ENCODE measurements around the gene DCLK2.

Gene DCLK2

DNA sequence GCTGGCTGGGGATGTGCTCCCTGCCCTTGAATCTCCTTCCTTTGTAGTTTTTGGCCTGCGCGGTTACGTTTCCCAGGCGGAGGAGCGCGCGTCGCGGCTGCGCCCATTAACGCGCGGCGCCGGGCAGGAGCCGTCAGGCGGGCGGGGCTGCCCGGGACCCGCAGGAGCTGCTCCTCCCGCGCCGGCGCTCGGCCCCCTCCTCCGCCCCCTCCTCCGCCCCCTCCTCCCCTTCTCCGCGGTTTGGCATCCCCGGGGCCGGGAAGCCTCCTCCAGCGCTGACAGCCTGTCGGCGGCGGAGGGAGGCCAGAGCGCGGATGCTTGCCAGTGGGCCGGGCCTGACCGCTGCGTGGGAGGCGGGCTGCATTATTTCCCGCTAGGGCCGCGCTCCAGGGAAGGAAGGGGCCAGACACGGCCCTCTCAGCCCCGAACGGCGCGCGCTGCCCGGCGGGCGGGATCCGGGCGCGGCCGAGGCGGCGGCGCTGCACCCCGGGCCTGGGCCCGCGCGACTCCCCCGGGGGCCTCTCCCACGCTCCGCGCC is at the start of gene DCLK2:
Gene DCLK2, plus strand, starts transcription at position 405 of the 538 bp plus-strand sequence. CDS start 583 bp downstream, outside the sequence.
- DNase-seq = peak; percentile 34 to 95 (median 76)
- intact Hi-C loops (cut with DNase I) = loop anchor here (5.0 to 10.0 kb wide), 2 partner anchors 73 to 139 kb away; no protein-coding TSS in a partner anchor

DNA sequence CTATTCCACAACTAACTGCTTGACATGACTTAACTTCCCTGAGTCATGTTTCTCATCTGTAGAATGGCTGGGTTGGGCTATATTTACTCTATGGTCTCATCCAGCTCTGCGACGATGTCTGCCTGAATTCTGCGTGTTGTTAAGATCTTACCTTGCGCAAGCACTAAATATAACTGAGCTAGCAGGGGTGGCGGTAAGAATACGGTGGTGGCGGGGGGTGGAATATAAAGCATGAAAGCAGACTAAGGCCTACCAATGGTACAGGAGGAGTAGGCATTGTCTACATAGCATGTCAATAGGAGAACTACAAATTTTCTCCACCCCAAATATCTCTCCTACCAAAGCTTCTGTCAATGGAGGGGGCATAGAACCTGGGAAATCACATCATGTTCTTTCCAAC is 45.7 kb upstream of the DCLK2 start:
- intact Hi-C loops (cut with DNase I) = no loop called here
- DNase-seq = no peak

DNA sequence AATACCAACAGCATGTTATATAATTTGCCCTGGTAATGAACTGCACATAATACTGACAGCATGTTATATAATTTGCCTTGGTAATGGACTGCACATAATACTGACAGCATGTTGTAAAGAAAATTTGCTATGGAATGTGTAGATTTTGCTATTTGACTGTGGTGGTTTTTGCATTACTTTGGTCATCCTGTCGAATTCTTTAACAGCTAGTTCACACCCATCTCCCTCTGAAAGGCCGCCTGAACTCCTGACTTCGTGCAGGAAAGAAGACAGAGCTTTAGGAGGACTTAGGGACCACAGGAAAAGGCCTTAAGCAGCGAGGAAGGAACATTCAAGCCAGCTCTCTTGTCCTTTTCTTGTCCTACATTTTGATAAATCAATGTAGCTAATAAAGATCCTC is 45.2 kb upstream of the DCLK2 start:
- no peak for DNase-seq
- intact Hi-C loops (cut with DNase I) = no loop called here

DNA sequence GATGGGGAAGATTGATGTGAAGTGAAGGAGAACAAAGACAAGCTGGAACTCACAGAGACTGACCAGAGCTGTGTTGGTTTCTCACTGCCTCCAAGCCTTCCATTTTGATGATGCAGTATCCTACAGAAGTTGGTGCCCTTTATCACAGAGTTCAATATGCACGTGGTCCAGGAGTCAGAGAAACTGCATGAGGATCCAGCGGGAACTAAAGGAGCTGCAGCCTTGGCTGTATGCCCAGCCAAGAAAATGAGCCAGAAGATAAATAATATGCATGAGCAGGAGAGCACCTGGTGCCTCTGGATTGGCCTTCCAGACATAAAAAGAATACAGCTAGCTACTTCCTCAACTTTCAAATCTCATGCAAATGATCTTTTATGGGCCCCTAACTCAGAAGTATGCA is 44.3 kb upstream of the DCLK2 start:
- intact Hi-C loops (cut with DNase I) = no loop called here
- no peak for DNase-seq

DNA sequence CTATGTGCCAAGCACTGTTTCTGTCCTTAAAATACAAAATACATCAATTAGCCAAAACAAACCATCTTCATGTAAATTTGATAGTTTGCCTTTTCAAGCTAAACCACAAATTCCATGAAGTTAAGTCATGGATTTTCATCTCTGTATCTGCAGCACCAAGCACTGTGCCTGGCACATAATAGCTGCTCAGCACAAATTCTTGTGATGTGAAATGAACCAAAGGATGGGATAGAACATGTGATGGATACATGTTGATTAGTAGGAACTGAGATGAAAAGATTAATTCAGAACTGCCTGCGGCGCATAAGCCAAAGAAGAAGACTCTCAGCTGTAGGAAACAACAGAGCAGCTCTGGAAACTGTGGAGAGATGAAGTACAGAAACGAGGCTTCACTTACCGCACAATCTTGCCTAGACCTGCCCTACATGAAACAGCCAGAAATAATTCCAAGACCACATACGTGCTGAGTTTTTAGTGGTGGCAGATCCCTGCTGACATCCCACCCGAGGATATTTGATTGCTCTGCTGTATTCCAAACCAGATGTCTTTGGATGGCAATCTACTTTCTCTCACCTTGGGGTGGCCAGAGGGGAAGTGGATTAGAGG is 40.9 kb upstream of the DCLK2 start:
- intact Hi-C loops (cut with DNase I) = no loop called here
- no peak for DNase-seq

DNA sequence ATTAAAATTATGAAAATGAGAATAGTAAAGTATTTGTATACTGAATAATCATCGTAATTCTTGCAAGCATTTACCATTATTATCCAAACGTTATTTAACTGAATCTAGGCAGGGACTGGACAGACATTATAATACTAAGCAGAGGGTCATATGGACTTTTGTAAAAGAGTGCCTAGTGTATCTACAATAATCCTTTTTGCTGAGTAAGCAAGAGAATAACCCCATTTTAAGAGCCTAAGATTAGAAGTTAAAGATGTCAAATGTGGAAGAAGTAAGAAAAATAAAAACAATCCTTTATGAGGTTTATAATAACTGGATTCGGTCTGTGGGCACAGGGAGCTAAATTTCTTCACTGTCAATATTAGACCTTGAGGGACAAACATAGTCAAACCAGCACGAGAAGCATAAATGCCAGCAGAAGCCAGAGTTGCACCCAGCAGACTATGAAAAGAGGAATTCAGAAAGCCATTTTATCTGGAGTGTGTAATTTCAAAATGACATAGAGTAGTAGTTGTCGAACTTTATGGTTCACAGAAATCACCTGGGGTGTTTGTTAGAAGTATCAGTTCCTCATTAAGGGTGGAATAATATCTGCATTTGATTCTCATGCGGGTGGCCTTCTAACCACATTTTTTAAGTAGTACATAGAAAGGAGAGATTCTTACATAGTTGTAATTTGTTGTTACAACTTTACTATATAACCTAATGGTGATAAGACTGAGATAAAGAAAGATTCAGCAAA is 39.7 kb upstream of the DCLK2 start:
- no peak for DNase-seq
- intact Hi-C loops (cut with DNase I) = no loop called here

DNA sequence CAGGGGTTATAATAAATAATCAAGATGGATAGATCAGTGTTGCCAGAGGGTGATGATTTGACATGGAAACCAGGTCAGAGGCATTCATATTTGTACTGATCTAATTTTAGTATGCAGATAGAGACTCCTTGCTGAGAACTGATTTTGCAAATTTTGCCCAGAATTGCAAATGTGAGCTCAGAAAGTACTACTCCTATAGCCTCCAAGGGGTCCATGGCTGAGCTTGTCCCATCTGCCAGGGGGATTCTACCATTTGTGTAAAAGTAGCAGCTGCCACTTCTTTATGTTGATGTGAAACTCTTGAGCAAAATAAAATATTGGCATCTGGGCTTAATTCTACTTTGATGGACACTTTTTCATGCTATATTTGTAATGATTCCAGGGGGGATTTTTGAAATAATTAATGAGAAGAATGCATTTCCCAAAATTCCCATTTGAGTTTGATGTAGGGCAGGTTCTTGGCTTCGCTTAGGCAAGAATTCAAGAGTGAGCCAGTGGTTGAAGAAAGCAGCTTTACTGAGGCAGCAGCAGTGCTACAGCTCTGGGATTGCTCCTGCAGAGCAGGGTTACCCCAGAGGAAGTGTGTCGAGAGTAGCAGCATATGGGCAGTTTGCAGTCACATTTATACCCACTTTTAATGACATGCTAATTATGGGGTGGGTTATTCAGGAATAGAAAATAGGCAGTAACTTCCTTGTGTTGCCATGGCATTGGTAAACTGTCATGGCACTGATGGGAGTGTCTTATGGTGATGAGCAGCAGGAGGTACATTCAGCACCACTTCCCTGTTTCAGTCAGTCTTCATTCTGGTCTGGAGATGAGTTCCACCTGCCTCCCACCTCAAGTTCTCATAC is 38.7 kb upstream of the DCLK2 start:
- no peak for DNase-seq
- intact Hi-C loops (cut with DNase I) = no loop called here

DNA sequence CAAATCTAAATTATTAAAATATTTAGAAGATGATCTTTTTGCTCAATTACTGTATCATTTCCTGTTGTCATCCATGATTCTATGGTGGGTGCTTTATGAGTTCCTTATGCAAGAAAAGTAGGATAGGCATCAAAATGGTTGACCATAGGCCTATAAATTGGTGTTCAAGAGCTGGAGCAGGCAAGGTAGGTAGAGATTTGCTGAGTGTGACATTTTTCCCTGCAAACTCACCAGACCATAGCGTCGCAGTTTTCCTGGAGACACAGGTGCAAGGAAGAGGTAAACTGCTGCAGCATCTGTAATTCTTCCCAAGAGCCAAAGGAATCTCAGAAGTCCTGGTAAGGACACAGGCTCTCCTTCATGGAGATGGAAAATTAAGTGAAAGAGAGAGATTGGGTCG is 33.7 kb upstream of the DCLK2 start:
- intact Hi-C loops (cut with DNase I) = no loop called here
- no peak for DNase-seq

DNA sequence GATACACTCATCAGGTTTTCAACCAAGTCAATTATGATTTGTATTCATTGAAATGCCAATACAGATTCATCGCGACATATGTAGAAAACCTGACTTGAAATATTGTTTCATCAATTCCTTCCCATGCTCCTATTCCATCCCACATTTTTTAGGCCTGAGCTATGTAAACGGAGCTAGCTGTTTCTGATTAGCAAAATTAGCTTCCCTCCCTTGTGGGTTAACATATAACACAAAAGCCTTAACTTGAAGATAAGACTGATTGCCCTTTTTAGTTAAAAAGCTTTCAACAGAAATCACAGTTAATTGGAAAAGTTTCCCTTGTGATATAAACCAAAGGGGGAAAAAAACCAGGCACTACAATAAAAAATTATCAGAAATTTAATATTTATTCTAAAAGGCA is 32.8 kb upstream of the DCLK2 start:
- intact Hi-C loops (cut with DNase I) = no loop called here
- no peak for DNase-seq

DNA sequence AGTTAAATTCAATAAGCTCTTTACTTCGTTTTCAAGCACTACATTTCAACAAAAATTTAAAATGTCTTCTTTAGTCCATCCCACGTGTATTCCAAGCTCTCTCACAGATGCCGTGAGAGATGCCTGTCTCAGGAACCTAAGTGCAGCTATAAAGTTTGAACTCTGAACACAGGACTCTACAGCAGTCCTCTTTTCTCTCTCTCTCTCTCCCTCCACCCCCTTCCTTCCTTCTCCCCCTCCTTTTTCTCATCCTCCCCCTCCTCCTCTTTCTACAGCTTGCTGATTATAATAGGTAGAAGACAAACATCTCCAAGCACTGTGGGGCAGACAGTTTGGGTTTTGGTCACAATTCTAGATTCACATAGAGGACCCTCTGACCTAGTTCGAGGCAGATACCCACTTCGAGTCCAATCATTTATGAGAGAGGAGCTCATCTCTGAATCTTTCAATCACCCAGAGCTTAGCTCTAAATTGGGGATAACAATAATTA is 31.5 kb upstream of the DCLK2 start:
- no peak for DNase-seq
- intact Hi-C loops (cut with DNase I) = no loop called here

DNA sequence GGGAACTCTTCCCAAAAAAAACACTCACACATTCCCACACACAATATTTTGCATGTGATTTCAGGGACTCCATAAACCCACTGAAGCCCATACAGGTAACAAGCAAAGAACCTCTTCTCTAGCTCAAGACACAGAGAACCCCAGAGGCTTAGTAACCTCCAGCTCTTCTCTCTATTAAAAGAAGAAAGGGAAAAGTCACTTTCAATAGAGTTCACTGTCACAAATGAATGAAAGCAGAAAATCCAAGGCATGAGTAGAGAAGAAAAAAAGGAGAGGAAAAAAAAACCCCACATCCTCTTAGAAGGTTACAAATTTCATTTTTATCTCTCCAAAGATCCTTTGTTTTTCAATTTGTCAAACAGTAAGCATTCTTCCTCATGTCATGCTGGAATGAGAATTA is 30.7 kb upstream of the DCLK2 start:
- no peak for DNase-seq
- intact Hi-C loops (cut with DNase I) = no loop called here

DNA sequence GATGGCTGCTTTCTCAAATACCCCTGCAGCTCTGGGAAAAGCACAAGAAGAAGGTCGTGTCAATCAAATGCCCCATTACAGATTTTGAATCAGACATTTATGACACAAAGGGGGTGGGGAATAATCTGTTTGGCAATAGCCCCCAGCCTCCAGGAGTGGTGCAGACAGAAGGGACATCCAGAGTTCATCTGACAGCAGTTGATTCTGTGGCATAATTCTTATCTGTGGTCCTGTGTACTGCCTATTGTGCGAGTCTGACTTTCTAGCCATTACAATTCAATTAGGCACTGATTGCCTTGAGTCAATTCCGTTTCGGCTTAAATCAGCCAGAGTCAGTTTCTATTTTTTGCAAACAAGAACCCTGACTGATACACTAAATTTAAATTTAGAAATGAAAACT is 28.6 kb upstream of the DCLK2 start:
- intact Hi-C loops (cut with DNase I) = no loop called here
- no peak for DNase-seq

DNA sequence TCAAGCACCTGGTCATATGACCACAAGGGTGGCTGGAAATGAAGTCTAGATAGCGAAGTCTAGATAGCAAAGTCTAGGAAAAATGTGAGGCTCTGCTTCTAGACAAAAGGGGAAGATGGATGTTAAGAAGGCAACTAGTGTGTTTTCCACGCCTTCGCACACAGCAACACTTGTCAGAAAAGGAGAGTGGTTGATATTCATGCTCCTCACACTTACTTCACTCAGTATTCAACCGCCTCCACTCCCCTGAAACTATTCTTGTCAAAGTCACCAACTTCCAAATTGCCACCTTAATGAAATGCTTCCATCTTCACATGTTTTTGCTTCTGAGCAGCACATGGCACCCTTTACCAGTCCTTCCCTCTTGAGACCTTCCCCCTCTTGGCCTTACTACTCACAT is 27.7 kb upstream of the DCLK2 start:
- intact Hi-C loops (cut with DNase I) = no loop called here
- peak in 1 of 10 donors; percentile 2 for DNase-seq

DNA sequence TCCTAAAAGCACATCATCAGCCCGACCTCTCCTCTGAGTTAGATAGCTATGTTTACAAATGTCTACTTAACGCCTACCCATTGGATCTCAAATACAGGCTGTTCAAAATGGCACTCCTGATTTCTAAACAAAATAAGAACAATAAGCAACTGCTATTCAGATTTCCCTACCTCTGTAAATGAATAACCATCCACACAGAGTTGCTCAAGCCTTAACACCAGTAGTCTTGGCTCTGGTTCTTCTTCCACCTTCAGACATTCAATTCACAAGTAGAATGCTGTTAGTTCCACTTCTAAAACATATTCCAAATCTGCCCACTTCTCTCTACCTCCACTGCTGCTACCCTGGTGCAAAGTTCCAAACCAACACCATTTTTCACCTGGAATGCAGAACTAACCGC is 27.1 kb upstream of the DCLK2 start:
- no peak for DNase-seq
- intact Hi-C loops (cut with DNase I) = no loop called here

DNA sequence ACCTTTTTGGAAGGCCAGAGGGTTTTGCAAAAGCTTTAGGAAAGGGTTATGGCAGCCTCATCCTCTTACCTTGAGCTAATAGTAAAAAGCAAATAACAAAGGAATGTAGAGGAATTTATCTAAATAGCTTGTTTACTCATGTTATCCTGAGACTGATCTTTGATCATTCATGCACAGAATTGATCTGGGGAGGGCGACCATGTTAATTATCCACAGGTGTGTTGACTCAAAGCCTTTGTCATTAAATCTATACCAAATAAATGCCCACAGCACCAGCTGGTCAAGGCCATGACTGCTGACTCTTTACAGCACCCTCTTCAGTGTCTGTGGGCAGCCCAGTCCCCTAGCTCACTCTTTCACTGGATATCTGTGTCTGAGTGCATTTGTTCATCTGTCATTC is 22.8 kb upstream of the DCLK2 start:
- intact Hi-C loops (cut with DNase I) = no loop called here
- DNase-seq = no peak

DNA sequence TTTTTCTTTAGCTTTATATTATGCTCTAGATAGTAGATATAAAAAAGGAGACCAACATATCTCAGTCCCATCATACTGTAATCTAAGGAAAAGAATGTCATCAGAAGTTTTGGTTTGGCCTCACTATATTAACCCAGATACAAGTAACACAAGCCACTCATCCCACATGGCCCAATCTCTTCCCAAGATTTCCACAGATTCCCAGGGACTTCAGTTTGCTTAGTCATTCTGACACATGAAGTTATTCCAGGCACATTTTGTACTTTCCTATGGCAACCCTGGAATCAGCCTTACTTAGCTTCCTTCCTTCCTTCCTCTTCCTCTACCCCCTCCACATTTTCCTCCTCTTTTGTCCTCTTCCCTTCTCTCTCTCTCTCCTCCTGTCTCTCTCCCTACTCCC is 21.7 kb upstream of the DCLK2 start:
- intact Hi-C loops (cut with DNase I) = no loop called here
- DNase-seq = no peak

DNA sequence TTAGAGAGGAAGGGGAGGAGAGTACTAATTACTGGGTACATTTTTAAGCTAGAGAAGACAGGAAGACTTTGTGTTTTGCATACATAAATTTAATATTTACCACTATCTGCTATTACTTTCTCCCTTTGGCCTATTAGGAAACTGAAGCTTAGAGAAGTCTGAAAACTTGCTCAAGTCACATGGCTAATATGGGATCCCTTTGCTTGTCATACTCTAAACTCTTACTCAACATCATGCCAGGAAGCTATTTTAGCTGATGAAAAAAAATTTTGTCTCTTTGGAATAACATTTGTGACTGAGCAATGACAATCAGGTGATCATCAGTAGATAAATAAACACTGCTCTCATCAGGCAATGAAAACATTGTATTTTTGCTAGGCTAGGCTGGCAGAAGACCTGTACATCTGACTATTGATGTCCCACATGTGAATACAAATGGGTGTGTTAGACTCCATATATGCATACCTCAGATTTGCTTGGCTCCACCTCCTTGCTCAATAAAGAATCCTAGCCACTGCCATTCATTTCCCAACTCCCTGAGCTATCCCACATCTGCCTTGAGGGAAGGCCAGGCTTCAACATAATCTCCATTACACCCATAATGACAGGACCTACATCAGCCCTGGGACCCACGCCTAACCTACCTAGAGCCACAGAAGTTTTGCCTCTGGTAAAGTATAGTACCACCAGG is 17.0 kb upstream of the DCLK2 start:
- DNase-seq = no peak

DNA sequence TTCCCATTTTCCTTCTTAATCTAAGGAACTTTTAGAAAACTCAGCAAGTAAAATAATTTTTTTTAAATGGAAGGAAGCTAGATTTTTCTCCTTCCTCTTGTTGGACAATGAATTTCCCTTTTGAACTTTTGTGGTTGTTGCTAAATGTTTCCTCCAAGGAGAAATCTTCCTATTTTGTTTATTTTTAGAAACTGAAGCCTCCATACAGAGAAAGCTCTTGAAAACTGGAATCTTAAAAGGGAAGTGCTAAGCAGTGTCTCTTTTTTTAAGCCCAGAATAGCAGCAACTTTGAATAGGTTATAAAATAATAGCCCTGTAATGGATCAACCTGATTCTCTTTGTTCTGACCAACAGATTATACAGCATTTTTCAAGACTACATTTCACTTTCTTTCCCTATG is 15.1 kb upstream of the DCLK2 start:
- DNase-seq = no peak
- intact Hi-C loops (cut with DNase I) = no loop called here

More for the DNA sequence above, 17.0 kb upstream of the DCLK2 start:
- intact Hi-C loops (cut with DNase I) = no loop called here

DNA sequence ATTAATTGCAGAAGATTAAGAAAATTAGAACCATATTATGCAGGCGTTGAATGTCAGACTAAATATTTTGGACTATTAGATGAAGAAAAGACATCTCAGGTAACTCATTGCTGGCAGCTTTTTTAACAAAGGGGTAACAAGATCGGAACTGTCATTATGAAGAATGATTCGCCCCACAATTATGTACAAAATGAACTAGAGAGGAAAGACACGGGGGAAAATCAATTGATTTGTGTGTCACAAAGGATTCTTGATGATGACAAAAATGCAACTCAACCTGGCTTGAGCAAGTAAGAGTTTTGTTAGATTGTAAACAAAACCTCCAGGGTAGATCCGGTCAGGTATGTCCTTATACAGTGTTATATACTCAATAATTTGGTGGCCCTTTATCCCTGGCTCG is 12.5 kb upstream of the DCLK2 start:
- intact Hi-C loops (cut with DNase I) = no loop called here
- no peak for DNase-seq

DNA sequence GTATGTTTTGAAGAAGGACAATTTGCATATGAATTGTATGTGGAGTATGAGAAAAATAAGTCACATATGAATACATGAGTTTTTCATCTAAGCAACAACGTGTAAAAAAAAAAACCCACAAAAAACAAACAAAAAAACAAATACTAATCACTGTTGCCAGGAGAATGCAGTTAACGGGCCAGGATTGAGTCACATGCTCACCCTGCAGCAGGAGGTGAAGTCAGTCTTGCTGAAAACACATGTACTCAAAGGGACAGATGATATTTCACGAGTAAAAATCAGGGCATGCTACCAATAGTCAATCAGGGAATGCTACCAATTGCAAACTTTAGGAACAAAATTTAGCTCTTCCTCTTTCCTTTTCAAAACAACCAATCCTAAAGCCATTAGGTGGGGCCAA is 10.4 kb upstream of the DCLK2 start:
- no peak for DNase-seq
- intact Hi-C loops (cut with DNase I) = no loop called here
